H1 (cell line): Measurements from ENCODE around the gene SCART1. TPM values are rescaled to one million over a fixed set of nuclear protein-coding genes. Genes with fewer than 3 reads are reported as not detected.

ENCODE experiments used
- KDM1A ChIP-seq: fragments of 200-600, 300-600 bp; sonication (generic); IDR thresholded peaks from 2 replicates; pipeline ENCODE4 v1.7.1; 2016; ENCODE audit warnings: mild to moderate bottlenecking, low read length, borderline replicate concordance
- SIX5 ChIP-seq: IDR thresholded peaks from 2 replicates; pipeline ENCODE4 v1.6.1; 2011; ENCODE audit warnings: mild to moderate bottlenecking, low read depth, low read length
- polyA plus RNA-seq, 7 experiments: library from polyadenylated mRNA; depleted of rRNA in 3 of 7; stranded (reverse) in 5 of 7; unstranded in 2 of 7; fragments of >200 nt in 5 of 7; fragments of 200-250 nt in 2 of 7; gene quantifications; 1 replicate in 5 of 7; 2 replicates in 1 of 7; 4 replicates in 1 of 7; pipeline versions ENCODE4 v1.2.1 to v1.2.3, GENCODE V29; 2011 to 2013; ENCODE audit warnings: missing spikeins in 2 of 7, mixed read lengths in 2 of 7
- total RNA-seq: library from RNA; stranded (reverse); fragmentation: NEBNext Ultra II Directional; extraction: Animal tissue kit (Norgen Biotek cat#: 25700); gene quantifications from 2 replicates; pipeline ENCODE4 v1.2.1, GENCODE V29; 2021
- TF ChIP-seq, protein P1 (sequence below): fragments of 300-600 bp; sonication (generic); IDR thresholded peaks from 2 replicates; pipeline ENCODE4 v1.7.1; 2012; ENCODE audit warnings: low read length, moderate library complexity, mild to moderate bottlenecking, inconsistent platforms; ENCODE audit not compliant: insufficient replicate concordance

Gene SCART1
- total and polyA plus RNA-seq, 2 of the 8 experiments (the other 6 are each of a cell fraction or from before 2014, with no cell fraction given), result 0.14 to 0.19 TPM

DNA sequence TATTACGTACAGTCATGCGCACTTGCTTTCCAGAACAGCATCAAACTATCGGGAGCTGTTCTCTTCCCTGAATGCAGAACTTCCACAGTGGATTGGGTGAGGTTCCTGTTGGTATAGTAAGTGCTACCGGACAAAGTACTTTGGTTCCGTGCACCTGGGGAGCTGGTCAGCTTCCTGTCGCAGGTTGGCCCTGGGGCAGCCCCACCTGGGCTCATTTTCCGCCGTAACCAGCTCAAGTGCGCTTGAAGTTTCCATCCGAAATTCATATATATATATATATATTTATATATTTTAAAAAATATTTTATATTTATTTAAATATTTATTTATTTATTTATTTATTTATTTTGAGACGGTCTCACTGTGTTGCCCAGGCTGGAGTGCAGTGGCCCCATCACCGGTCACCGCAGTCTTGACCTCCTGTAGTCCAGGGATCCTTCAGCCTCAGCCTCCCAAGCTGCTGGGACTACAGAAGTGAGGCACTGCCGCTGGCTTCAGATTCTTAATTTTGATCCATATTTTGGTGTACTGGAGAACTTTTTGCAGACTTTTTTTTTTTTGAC is 6.5 kb downstream of the SCART1 start (continued):
- TF ChIP-seq, protein P1, sequence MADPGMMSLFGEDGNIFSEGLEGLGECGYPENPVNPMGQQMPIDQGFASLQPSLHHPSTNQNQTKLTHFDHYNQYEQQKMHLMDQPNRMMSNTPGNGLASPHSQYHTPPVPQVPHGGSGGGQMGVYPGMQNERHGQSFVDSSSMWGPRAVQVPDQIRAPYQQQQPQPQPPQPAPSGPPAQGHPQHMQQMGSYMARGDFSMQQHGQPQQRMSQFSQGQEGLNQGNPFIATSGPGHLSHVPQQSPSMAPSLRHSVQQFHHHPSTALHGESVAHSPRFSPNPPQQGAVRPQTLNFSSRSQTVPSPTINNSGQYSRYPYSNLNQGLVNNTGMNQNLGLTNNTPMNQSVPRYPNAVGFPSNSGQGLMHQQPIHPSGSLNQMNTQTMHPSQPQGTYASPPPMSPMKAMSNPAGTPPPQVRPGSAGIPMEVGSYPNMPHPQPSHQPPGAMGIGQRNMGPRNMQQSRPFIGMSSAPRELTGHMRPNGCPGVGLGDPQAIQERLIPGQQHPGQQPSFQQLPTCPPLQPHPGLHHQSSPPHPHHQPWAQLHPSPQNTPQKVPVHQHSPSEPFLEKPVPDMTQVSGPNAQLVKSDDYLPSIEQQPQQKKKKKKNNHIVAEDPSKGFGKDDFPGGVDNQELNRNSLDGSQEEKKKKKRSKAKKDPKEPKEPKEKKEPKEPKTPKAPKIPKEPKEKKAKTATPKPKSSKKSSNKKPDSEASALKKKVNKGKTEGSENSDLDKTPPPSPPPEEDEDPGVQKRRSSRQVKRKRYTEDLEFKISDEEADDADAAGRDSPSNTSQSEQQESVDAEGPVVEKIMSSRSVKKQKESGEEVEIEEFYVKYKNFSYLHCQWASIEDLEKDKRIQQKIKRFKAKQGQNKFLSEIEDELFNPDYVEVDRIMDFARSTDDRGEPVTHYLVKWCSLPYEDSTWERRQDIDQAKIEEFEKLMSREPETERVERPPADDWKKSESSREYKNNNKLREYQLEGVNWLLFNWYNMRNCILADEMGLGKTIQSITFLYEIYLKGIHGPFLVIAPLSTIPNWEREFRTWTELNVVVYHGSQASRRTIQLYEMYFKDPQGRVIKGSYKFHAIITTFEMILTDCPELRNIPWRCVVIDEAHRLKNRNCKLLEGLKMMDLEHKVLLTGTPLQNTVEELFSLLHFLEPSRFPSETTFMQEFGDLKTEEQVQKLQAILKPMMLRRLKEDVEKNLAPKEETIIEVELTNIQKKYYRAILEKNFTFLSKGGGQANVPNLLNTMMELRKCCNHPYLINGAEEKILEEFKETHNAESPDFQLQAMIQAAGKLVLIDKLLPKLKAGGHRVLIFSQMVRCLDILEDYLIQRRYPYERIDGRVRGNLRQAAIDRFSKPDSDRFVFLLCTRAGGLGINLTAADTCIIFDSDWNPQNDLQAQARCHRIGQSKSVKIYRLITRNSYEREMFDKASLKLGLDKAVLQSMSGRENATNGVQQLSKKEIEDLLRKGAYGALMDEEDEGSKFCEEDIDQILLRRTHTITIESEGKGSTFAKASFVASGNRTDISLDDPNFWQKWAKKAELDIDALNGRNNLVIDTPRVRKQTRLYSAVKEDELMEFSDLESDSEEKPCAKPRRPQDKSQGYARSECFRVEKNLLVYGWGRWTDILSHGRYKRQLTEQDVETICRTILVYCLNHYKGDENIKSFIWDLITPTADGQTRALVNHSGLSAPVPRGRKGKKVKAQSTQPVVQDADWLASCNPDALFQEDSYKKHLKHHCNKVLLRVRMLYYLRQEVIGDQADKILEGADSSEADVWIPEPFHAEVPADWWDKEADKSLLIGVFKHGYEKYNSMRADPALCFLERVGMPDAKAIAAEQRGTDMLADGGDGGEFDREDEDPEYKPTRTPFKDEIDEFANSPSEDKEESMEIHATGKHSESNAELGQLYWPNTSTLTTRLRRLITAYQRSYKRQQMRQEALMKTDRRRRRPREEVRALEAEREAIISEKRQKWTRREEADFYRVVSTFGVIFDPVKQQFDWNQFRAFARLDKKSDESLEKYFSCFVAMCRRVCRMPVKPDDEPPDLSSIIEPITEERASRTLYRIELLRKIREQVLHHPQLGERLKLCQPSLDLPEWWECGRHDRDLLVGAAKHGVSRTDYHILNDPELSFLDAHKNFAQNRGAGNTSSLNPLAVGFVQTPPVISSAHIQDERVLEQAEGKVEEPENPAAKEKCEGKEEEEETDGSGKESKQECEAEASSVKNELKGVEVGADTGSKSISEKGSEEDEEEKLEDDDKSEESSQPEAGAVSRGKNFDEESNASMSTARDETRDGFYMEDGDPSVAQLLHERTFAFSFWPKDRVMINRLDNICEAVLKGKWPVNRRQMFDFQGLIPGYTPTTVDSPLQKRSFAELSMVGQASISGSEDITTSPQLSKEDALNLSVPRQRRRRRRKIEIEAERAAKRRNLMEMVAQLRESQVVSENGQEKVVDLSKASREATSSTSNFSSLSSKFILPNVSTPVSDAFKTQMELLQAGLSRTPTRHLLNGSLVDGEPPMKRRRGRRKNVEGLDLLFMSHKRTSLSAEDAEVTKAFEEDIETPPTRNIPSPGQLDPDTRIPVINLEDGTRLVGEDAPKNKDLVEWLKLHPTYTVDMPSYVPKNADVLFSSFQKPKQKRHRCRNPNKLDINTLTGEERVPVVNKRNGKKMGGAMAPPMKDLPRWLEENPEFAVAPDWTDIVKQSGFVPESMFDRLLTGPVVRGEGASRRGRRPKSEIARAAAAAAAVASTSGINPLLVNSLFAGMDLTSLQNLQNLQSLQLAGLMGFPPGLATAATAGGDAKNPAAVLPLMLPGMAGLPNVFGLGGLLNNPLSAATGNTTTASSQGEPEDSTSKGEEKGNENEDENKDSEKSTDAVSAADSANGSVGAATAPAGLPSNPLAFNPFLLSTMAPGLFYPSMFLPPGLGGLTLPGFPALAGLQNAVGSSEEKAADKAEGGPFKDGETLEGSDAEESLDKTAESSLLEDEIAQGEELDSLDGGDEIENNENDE, result no peak
- no peak for TF ChIP-seq SIX5
- TF ChIP-seq KDM1A, result no peak
